GM21390 (cell line): ENCODE results near the gene TMPRSS2.
"Not testable (repeated sequence)": the region's sequence is repeated elsewhere in the genome, so short reads cannot be mapped to it uniquely, and the experiment has no call there.

Experiments
- ATAC-seq: cut with Tn5 transposase; IDR thresholded peaks from one replicate; pipeline ENCODE4 v1.9.1; 2021; ENCODE audit not compliant: unreplicated experiment

The TMPRSS2 gene

DNA sequence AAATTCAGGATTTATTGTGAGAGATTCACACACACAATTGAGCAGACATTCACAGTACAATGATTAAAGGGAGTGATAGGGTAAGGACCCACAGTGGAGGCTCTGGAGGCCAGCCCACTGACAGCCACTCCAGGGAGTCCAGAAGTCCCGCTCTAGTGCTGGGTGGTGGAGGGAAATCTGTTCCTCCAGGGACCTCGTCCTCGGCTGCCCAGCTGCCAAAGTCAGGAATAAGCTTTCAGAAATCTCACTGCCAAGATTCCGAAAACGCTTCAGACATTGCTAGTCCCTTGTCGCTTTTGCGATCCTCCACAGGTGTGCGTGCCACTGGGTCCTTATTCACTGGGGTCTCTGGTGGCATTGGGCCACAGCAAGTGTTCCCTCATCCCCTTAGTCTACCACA, 79.6 kb downstream of the TMPRSS2 start:
- no peak for ATAC-seq

DNA sequence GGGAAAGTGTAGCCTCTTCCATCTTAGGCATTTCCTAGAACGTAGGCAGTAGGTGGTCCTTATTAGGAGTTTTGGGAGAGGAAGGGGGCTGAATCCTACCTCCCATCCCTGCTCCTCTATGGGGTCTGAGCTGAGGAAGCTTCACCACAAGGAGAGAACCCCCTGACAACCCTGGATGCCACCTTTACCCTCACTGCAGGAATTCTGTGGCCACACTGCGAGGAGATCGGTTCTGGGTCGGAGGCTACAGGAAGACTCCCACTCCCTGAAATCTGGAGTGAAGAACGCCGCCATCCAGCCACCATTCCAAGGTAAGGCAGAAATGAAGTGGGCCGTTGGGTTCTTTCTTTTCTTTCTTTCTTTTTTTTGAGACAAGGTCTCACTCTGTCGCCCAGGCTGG, 80.4 kb downstream of the TMPRSS2 start:
- ATAC-seq = no peak

DNA sequence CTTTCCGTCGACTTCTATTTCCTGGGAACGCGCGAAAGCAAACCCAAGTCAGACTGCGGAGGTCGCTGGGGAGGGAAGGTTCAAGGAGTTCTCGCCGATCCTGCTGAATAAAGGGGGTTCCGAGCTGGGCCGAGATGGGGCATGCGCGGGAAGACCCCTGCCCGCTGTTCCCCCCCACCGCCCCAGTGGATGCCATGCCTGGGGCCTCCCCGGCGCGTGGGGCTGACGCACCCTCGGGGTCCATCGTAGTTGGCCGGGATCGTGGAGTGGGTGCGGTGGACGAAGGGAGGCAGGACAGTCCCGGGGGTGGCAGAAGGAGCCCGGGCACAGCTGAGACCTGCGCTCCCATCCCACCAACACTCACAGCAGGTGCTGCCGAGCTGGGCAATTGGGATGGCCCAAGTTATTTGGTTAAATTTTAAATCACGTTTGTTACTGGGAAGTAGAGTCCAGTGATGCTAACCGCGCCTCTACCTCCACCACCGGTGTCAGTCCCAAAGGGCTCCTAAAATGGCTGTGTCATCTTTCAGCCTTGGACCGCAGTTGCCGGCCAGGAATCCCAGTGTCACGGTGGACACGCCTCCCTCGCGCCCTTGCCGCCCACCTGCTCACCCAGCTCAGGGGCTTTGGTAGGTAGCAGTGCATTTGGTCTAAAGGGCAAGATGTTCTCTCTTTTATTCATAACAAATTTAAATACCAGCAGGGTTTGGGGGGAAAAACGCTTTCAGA, 81.1 kb downstream of the TMPRSS2 start:
- no peak for ATAC-seq

DNA sequence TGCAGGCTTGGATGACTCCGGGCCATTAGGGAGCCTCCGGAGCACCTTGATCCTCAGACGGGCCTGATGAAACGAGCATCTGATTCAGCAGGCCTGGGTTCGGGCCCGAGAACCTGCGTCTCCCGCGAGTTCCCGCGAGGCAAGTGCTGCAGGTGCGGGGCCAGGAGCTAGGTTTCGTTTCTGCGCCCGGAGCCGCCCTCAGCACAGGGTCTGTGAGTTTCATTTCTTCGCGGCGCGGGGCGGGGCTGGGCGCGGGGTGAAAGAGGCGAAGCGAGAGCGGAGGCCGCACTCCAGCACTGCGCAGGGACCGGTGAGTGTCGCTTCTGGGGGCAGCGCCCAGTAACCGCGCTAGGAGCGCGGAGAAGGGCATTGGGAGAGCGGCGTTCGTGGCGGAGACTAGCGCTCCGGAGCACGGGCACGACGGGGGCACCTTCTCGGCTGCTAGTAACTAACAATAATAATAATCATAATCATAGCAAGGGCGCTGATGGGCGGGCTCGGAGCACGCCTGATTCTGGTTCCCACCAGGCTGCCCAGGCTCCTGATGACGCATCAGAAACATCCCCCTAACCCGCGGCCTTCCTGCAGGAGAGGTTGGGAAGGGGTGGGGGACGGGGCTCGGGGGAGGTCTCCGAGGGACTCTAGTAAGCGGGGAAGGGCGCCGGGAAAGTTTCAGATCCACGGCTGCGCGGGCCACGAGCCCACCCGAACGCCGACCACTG, 81.8 kb downstream of the TMPRSS2 start, which contains the start of gene MX1:
Gene MX1 (plus strand): TSS at position 286 of the 722 bp plus-strand sequence. CDS start 5,832 bp downstream, outside the sequence.
- ATAC-seq = peak; percentile 82

DNA sequence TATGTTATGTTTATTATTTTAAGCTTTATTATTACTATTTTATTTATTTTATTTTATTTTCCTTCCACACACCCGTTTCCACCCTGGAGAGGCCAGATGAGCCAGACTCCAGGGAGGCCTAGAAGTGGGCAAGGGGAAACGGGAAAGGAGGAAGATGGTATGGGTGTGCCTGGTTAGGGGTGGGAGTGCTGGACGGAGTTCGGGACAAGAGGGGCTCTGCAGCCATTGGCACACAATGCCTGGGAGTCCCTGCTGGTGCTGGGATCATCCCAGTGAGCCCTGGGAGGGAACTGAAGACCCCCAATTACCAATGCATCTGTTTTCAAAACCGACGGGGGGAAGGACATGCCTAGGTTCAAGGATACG, 82.4 kb downstream of the TMPRSS2 start:
- no peak for ATAC-seq

DNA sequence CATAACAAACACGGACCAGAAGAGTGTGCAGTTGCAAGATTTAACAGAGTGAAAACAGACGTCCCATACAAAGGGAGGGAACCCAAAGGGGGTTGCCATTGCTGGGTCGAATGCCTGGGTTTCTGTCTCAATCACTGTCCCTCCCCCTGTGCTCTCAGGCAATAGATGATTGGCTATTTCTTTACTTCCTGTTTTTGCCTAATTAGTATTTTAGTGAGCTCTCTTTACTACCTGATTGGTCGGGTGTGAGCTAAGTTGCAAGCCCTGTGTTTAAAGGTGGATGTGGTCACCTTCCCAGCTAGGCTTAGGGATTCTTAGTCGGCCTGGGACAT, 84.7 kb downstream of the TMPRSS2 start:
- ATAC-seq = not testable (repeated sequence)

DNA sequence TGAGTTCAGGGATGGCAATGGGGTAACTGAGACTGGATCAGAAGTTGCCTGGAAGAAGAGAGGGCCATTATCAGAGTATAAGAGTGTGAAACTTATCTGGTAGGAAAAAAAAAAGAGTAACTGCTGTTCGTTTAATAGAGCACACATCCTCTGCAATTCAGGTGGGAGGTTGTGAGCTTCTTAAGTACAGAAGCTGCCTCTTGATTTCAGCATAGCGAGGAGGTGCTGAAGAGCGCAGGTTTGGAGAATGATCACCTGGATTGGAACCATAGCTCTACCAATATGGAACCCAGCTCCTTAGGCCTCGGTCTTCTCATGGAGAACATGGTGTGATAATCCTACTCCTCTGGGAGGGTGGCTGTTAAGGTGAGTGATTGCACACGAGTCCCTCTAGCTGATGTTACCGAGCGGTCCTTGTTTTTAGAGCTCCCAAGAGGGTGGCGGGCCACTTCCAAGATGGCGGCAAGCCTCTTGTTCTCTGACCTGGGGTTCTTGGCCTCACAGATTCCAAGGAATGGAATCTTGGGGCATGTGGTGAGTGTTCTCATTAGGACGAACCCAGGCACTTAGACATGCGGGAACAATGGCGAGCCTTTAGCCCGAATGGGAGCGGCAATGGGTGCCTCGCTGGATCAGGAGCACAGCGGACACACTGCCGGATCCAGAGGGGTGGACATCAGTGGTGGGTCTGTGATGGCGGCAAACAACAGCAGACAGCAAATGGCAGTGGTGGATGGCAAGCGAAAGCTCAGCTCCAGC, 85.2 kb downstream of the TMPRSS2 start:
- ATAC-seq = no peak

DNA sequence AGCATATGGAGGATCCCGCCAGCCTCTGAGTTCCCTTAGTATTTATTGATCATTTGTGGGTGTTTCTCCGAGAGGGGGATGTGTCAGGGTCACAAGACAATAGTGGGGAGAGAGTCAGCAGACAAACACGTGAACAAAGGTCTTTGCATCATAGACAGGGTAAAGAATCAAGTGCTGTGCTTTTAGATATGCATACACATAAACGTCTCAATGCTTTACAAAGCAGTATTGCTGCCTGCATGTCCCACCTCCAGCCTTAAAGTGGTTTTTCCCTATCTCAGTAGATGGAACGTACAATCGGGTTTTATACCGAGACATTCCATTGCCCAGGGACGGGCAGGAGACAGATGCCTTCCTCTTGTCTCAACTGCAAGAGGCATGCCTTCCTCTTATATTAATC, 87.0 kb downstream of the TMPRSS2 start:
- not testable (repeated sequence) for ATAC-seq

DNA sequence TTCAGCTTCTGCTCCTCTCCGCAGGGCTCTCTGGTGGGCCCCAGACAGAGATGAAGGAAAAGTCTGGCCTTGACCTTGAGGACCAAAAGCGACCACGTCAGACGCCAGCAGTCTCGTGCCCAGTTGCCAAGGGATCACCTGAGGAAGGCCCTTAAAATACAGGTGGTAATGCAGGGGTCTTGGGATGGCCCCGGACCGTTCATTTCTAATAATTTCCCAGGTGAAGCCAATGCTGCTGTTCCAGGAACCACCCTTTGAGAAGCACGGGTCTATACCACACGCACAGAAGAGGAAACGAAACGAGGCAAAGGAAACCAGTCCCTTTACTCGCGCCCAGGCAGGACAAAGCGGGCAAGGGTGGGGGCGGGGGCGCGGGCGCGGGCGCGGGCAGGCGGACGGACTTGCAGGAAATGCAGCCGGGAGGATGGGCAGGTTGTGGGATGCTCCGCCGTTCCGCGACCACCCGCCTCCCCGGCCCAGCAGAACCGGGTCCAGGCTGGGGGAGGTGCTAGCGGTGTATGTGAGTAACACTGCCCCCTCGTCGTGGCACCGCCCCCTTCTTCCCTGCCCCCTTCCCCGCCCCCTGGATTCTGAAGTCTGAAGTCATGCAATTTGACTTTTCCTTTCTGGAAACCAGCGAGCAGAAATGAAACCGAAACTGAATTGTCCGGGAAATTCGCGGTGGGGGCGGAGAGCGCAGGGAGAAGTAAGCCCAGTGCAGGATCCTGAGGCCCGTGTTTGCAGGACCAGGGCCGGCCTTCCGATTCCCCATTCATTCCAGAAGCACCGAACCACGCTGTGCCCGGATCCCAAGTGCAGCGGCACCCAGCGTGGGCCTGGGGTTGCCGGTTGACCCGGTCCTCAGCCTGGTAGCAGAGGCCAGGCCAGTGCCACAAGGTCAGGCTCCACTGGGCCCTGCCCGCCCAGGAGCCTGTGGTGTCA, 87.8 kb downstream of the TMPRSS2 start:
- peak; percentile 78 for ATAC-seq

DNA sequence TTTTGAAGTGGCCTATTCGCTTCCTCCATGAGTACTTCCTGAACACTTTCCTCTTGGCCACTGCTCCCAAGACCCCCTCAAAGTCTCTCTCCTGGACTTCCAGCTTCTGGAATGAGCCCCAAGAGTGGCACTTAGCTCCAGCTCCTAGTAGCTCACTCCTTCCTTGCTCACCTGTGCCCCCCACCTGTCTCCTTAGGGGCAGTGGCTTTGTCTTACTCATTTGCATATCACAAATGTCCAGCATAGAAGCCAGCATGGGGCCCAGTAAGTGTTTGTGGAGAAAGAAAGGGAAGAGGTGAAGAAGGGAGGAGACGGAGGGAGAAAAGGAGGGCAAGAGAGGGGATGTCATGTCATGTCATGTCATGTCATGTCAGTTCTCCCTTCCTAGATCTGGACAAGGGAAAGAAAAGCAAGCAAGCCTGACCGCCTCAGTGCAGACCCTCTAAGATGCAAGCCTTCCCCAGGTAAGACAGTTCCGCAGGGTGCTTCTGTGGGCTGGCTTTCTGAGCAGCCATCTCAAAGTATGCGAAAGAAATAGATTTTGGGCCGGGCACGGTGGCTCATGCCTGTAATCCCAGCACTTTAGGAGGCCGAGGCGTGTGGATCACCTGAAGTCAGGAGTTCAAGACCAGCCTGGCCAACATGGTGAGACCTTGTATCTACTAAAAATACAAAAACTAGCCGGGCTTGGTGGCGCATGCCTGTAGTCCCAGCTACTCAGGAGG, 88.8 kb downstream of the TMPRSS2 start:
- ATAC-seq = no peak

DNA sequence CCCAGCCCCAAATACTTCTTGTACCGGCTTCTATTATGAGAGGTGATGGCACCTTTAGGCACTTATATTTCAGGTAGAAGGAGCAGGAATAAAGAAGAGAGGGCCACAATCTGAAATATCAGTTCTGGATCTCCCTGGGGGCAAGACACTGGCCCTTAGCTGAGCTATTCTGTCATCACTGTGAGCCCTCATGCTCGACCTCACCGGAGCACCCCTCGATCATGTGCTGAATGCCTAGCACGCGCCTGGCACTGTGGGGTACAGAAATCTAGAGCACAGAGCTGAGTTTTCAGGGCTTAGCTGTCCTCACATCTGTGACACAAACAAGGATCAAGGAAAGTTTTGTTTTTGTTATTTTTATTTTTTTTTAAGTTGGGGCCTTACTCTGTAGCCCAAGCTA, 89.6 kb downstream of the TMPRSS2 start:
- ATAC-seq = no peak

DNA sequence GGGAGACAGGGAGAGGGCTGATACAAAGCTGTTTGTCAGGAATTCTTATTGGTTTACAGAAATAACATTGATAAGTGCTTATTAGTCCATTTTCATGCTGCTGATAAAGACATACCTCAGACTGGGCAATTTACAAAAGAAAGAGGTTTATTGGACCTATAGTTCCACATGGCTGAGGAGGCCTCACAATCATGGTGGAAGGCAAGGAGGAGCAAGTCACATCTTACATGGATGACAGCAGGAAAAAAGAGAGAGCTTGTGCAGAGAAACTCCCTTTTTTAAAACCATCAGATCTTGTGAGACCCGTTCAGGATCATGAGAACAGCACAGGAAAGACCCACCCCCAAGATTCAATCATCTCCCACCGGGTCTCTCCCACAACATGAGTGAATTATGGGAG, 90.5 kb downstream of the TMPRSS2 start:
- ATAC-seq = not testable (repeated sequence)
